HEK293 (cell line): ENCODE measurements around the gene ERN2.

ENCODE experiments used
- BCL11A ChIP-seq: fragments of 450-650 bp; formaldehyde crosslinking; IDR thresholded peaks from 2 replicates; pipeline ENCODE4 v1.5.1; 2016; ENCODE audit warnings: low read depth, missing biosample characterization, missing genetic modification characterization
- GFI1B ChIP-seq: fragments of 450-650 bp; formaldehyde crosslinking; IDR thresholded peaks from 2 replicates; pipeline ENCODE4 v1.5.1; 2016; ENCODE audit warnings: missing biosample characterization, missing genetic modification characterization
- GLI4 ChIP-seq: fragments of 450-650 bp; formaldehyde crosslinking; IDR thresholded peaks from 2 replicates; pipeline ENCODE4 v1.5.1; 2016; ENCODE audit warnings: missing biosample characterization, missing genetic modification characterization
- ZBTB20 ChIP-seq: fragments of 450-650 bp; formaldehyde crosslinking; IDR thresholded peaks from 2 replicates; pipeline ENCODE4 v1.5.1; 2016; ENCODE audit warnings: missing biosample characterization, missing genetic modification characterization
- ZNF112 ChIP-seq: fragments of 450-650 bp; formaldehyde crosslinking; IDR thresholded peaks from 2 replicates; pipeline ENCODE4 v1.5.0; 2017; ENCODE audit warnings: missing biosample characterization, missing genetic modification characterization
- ZNF175 ChIP-seq: fragments of 450-650 bp; formaldehyde crosslinking; IDR thresholded peaks from 2 replicates; pipeline ENCODE4 v1.5.1; 2016; ENCODE audit warnings: missing biosample characterization, missing genetic modification characterization
- ZNF202 ChIP-seq: fragments of 450-650 bp; formaldehyde crosslinking; IDR thresholded peaks from 2 replicates; pipeline ENCODE4 v1.5.1; 2016; ENCODE audit warnings: missing biosample characterization, missing genetic modification characterization, borderline replicate concordance
- ZNF335 ChIP-seq: fragments of 450-650 bp; formaldehyde crosslinking; conservative IDR thresholded peaks from 2 replicates; pipeline ENCODE4 v1.5.1; 2016; ENCODE audit warnings: missing biosample characterization, missing genetic modification characterization
- ZNF341 ChIP-seq: fragments of 450-650 bp; formaldehyde crosslinking; IDR thresholded peaks from 2 replicates; pipeline ENCODE4; 2016; ENCODE audit warnings: low read depth, missing biosample characterization, missing genetic modification characterization
- ZNF76 ChIP-seq: fragments of 450-650 bp; formaldehyde crosslinking; IDR thresholded peaks from 2 replicates; pipeline ENCODE4; 2016; ENCODE audit warnings: low read depth, missing biosample characterization, missing genetic modification characterization, borderline replicate concordance
- TF ChIP-seq, protein P1 (sequence below): fragments of 450-650 bp; formaldehyde crosslinking; IDR thresholded peaks from 2 replicates; pipeline ENCODE4 v1.5.1; 2016; ENCODE audit warnings: missing biosample characterization, missing genetic modification characterization, borderline replicate concordance
- TF ChIP-seq, protein P2 (sequence below): fragments of 450-650 bp; formaldehyde crosslinking; IDR thresholded peaks from 2 replicates; pipeline ENCODE4 v1.5.1; 2016; ENCODE audit warnings: missing biosample characterization, missing genetic modification characterization
- TF ChIP-seq, protein P3 (sequence below): fragments of 450-650 bp; formaldehyde crosslinking; IDR thresholded peaks from 2 replicates; pipeline ENCODE4 v1.5.1; 2016; ENCODE audit warnings: missing biosample characterization, missing genetic modification characterization
- TF ChIP-seq, protein P4 (sequence below): fragments of 450-650 bp; formaldehyde crosslinking; IDR thresholded peaks from 2 replicates; pipeline ENCODE4 v1.5.1; 2017; ENCODE audit warnings: missing biosample characterization, missing genetic modification characterization
- TF ChIP-seq, protein P5 (sequence below): fragments of 450-650 bp; formaldehyde crosslinking; IDR thresholded peaks from 2 replicates; pipeline ENCODE4 v1.5.1; 2016; ENCODE audit warnings: missing biosample characterization, missing genetic modification characterization
- TF ChIP-seq, protein P6 (sequence below): fragments of 450-650 bp; formaldehyde crosslinking; IDR thresholded peaks from 2 replicates; pipeline ENCODE4 v1.5.1; 2016; ENCODE audit warnings: missing biosample characterization, missing genetic modification characterization, low read depth
- TF ChIP-seq, protein P7 (sequence below): fragments of 450-650 bp; formaldehyde crosslinking; IDR thresholded peaks from 2 replicates; pipeline ENCODE4 v1.5.1; 2017; ENCODE audit warnings: missing biosample characterization, missing genetic modification characterization

ERN2 gene

DNA sequence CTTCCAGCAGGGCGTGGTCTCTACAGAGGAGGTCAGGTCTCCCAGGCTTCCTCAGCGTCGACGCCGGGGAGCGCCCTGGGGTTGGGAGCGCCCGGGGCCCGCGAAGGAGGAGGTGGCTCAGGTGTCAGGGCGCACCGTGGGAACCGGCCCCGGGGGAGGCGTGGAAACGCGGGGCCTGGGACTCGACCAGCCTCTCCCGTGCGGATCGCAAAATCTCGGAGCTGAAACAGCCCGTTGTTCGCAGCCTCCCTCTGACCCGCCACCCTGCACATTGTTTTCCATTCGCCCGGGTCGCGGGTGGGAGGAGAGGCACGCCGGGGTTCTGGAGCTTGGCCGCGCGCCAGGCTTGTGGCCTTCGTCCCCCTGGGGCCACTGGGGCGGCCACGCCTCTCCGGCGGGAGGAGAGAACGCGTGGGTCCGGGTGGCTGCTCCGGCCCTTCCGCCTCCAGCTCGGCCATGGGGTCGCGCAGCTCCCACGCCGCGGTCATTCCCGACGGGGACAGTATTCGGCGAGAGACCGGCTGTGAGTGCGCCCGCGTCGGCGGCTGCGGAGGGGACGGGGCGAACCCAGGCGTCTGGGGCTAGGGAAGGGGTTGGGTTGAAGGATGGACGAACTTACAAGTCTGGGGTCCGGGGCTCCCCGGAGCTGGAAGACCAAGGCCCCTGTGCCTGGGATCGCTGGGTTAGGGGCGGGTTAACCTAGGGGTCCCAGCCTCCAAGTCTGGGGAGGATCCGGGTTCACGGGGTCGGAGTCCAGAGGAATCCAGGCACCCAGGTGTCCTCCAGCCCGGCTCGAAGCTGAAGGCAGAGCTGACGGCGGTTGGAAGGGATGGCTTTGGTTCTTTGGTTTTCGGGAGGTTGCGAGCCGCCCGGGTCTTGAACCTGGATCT is 41.8 kb upstream of the ERN2 start, which contains the start of gene CHP2 (continued):
- TF ChIP-seq, protein P1, sequence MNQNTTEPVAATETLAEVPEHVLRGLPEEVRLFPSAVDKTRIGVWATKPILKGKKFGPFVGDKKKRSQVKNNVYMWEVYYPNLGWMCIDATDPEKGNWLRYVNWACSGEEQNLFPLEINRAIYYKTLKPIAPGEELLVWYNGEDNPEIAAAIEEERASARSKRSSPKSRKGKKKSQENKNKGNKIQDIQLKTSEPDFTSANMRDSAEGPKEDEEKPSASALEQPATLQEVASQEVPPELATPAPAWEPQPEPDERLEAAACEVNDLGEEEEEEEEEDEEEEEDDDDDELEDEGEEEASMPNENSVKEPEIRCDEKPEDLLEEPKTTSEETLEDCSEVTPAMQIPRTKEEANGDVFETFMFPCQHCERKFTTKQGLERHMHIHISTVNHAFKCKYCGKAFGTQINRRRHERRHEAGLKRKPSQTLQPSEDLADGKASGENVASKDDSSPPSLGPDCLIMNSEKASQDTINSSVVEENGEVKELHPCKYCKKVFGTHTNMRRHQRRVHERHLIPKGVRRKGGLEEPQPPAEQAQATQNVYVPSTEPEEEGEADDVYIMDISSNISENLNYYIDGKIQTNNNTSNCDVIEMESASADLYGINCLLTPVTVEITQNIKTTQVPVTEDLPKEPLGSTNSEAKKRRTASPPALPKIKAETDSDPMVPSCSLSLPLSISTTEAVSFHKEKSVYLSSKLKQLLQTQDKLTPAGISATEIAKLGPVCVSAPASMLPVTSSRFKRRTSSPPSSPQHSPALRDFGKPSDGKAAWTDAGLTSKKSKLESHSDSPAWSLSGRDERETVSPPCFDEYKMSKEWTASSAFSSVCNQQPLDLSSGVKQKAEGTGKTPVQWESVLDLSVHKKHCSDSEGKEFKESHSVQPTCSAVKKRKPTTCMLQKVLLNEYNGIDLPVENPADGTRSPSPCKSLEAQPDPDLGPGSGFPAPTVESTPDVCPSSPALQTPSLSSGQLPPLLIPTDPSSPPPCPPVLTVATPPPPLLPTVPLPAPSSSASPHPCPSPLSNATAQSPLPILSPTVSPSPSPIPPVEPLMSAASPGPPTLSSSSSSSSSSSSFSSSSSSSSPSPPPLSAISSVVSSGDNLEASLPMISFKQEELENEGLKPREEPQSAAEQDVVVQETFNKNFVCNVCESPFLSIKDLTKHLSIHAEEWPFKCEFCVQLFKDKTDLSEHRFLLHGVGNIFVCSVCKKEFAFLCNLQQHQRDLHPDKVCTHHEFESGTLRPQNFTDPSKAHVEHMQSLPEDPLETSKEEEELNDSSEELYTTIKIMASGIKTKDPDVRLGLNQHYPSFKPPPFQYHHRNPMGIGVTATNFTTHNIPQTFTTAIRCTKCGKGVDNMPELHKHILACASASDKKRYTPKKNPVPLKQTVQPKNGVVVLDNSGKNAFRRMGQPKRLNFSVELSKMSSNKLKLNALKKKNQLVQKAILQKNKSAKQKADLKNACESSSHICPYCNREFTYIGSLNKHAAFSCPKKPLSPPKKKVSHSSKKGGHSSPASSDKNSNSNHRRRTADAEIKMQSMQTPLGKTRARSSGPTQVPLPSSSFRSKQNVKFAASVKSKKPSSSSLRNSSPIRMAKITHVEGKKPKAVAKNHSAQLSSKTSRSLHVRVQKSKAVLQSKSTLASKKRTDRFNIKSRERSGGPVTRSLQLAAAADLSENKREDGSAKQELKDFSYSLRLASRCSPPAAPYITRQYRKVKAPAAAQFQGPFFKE (tag by site-specific recombination) = no peak
- TF ChIP-seq, protein P2, sequence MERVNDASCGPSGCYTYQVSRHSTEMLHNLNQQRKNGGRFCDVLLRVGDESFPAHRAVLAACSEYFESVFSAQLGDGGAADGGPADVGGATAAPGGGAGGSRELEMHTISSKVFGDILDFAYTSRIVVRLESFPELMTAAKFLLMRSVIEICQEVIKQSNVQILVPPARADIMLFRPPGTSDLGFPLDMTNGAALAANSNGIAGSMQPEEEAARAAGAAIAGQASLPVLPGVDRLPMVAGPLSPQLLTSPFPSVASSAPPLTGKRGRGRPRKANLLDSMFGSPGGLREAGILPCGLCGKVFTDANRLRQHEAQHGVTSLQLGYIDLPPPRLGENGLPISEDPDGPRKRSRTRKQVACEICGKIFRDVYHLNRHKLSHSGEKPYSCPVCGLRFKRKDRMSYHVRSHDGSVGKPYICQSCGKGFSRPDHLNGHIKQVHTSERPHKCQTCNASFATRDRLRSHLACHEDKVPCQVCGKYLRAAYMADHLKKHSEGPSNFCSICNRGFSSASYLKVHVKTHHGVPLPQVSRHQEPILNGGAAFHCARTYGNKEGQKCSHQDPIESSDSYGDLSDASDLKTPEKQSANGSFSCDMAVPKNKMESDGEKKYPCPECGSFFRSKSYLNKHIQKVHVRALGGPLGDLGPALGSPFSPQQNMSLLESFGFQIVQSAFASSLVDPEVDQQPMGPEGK (tag by site-specific recombination) = peak; percentile 53
- TF ChIP-seq GLI4 (no peak), BCL11A (no peak), GFI1B (tag by site-specific recombination) (no peak), ZNF175 (tag by site-specific recombination) (no peak), ZBTB20 (tag by site-specific recombination) (peak; percentile 77), ZNF76 (tag by site-specific recombination) (peak; percentile 63; the same call in 1 of the 2 replicates), ZNF112 (no peak), ZNF341 (tag by site-specific recombination) (peak; percentile 83), ZNF335 (tag by site-specific recombination) (0 out of 2 replicates have a peak, but pooled peaks have one; percentile 35), ZNF202 (no peak)
- TF ChIP-seq, protein P3, sequence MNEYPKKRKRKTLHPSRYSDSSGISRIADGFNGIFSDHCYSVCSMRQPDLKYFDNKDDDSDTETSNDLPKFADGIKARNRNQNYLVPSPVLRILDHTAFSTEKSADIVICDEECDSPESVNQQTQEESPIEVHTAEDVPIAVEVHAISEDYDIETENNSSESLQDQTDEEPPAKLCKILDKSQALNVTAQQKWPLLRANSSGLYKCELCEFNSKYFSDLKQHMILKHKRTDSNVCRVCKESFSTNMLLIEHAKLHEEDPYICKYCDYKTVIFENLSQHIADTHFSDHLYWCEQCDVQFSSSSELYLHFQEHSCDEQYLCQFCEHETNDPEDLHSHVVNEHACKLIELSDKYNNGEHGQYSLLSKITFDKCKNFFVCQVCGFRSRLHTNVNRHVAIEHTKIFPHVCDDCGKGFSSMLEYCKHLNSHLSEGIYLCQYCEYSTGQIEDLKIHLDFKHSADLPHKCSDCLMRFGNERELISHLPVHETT (tag by site-specific recombination) = no peak
- TF ChIP-seq, protein P4, sequence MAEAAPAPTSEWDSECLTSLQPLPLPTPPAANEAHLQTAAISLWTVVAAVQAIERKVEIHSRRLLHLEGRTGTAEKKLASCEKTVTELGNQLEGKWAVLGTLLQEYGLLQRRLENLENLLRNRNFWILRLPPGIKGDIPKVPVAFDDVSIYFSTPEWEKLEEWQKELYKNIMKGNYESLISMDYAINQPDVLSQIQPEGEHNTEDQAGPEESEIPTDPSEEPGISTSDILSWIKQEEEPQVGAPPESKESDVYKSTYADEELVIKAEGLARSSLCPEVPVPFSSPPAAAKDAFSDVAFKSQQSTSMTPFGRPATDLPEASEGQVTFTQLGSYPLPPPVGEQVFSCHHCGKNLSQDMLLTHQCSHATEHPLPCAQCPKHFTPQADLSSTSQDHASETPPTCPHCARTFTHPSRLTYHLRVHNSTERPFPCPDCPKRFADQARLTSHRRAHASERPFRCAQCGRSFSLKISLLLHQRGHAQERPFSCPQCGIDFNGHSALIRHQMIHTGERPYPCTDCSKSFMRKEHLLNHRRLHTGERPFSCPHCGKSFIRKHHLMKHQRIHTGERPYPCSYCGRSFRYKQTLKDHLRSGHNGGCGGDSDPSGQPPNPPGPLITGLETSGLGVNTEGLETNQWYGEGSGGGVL (tag by site-specific recombination) = 0 out of 2 replicates have a peak, but pooled peaks have one; percentile 36
- TF ChIP-seq, protein P5, sequence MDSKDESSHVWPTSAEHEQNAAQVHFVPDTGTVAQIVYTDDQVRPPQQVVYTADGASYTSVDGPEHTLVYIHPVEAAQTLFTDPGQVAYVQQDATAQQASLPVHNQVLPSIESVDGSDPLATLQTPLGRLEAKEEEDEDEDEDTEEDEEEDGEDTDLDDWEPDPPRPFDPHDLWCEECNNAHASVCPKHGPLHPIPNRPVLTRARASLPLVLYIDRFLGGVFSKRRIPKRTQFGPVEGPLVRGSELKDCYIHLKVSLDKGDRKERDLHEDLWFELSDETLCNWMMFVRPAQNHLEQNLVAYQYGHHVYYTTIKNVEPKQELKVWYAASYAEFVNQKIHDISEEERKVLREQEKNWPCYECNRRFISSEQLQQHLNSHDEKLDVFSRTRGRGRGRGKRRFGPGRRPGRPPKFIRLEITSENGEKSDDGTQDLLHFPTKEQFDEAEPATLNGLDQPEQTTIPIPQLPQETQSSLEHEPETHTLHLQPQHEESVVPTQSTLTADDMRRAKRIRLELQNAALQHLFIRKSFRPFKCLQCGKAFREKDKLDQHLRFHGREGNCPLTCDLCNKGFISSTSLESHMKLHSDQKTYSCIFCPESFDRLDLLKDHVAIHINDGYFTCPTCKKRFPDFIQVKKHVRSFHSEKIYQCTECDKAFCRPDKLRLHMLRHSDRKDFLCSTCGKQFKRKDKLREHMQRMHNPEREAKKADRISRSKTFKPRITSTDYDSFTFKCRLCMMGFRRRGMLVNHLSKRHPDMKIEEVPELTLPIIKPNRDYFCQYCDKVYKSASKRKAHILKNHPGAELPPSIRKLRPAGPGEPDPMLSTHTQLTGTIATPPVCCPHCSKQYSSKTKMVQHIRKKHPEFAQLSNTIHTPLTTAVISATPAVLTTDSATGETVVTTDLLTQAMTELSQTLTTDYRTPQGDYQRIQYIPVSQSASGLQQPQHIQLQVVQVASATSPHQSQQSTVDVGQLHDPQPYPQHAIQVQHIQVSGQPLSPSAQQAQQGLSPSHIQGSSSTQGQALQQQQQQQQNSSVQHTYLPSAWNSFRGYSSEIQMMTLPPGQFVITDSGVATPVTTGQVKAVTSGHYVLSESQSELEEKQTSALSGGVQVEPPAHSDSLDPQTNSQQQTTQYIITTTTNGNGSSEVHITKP (tag by site-specific recombination) = peak; percentile 86
- TF ChIP-seq, protein P6, sequence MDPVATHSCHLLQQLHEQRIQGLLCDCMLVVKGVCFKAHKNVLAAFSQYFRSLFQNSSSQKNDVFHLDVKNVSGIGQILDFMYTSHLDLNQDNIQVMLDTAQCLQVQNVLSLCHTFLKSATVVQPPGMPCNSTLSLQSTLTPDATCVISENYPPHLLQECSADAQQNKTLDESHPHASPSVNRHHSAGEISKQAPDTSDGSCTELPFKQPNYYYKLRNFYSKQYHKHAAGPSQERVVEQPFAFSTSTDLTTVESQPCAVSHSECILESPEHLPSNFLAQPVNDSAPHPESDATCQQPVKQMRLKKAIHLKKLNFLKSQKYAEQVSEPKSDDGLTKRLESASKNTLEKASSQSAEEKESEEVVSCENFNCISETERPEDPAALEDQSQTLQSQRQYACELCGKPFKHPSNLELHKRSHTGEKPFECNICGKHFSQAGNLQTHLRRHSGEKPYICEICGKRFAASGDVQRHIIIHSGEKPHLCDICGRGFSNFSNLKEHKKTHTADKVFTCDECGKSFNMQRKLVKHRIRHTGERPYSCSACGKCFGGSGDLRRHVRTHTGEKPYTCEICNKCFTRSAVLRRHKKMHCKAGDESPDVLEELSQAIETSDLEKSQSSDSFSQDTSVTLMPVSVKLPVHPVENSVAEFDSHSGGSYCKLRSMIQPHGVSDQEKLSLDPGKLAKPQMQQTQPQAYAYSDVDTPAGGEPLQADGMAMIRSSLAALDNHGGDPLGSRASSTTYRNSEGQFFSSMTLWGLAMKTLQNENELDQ (tag by site-specific recombination) = no peak
- TF ChIP-seq, protein P7, sequence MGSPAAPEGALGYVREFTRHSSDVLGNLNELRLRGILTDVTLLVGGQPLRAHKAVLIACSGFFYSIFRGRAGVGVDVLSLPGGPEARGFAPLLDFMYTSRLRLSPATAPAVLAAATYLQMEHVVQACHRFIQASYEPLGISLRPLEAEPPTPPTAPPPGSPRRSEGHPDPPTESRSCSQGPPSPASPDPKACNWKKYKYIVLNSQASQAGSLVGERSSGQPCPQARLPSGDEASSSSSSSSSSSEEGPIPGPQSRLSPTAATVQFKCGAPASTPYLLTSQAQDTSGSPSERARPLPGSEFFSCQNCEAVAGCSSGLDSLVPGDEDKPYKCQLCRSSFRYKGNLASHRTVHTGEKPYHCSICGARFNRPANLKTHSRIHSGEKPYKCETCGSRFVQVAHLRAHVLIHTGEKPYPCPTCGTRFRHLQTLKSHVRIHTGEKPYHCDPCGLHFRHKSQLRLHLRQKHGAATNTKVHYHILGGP = no peak
